ENCODE results near the gene LMBR1.

LMBR1 gene

DNA sequence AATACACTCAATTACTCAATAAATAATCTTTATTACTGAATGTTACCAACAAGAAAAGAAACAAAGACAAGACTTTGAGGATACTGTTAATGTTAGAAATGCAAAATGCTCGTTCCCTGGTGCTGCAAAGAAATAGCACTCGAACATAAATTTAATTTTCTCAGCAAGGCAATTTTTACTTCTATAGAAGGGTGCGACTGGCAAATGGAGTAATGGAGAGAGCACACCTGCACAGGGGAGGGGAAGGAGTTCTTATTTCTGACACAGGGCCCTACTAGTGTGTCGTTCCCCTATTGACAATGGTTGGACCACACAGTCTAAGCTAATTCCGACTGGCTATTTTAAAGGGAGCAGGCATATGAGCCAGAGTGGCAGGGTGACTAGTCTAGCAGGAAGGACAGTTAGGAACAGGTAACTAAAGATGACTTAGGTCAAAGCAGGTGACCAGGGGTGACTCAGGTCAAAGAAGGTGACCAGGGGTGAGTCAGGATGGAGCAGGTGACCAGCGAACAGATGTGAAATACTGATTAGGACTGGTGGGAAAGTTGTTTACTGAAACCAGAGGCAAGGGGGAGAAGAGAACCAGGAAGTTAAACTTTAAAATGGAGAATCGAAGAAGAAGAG is 133.3 kb downstream of the LMBR1 start:
- TF ChIP-seq, protein P1, sequence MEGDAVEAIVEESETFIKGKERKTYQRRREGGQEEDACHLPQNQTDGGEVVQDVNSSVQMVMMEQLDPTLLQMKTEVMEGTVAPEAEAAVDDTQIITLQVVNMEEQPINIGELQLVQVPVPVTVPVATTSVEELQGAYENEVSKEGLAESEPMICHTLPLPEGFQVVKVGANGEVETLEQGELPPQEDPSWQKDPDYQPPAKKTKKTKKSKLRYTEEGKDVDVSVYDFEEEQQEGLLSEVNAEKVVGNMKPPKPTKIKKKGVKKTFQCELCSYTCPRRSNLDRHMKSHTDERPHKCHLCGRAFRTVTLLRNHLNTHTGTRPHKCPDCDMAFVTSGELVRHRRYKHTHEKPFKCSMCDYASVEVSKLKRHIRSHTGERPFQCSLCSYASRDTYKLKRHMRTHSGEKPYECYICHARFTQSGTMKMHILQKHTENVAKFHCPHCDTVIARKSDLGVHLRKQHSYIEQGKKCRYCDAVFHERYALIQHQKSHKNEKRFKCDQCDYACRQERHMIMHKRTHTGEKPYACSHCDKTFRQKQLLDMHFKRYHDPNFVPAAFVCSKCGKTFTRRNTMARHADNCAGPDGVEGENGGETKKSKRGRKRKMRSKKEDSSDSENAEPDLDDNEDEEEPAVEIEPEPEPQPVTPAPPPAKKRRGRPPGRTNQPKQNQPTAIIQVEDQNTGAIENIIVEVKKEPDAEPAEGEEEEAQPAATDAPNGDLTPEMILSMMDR (IDR thresholded peaks at IDR 0.05; ENCODE audit: borderline replicate concordance, control extremely low read depth, extremely low read depth, insufficient read depth, missing control alignments), result no peak
- no peak for DNase-seq (ENCODE audit: low spot score)
- in situ Hi-C loops (cut with MboI; ENCODE audit: low sequenced_read_pairs, unreplicated experiment), result no loop called here

DNA sequence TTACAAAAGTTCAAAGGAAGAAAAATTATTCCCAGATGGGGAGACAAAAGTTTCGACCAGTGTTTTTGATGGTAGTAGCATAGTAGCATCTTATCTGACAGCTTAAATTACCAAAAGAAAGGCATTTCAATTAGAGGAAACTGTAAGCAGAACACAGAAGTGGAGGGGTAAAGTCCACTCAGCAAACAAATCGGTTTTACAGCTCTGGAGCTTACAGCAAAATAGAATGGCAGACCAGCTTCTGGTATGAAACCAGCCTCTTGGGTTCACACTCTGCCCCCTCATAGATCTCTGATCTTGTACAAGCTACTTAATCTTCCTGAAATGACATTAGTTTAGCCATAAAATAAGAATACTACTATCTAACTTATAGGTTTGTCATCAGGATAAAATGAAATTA is 133.8 kb downstream of the LMBR1 start:
- TF ChIP-seq, protein P1 (IDR thresholded peaks at IDR 0.05; ENCODE audit: borderline replicate concordance, control extremely low read depth, extremely low read depth, insufficient read depth, missing control alignments), result no peak
- DNase-seq (ENCODE audit: low spot score), result no peak
- in situ Hi-C loops (cut with MboI; ENCODE audit: low sequenced_read_pairs, unreplicated experiment), result no loop called here

DNA sequence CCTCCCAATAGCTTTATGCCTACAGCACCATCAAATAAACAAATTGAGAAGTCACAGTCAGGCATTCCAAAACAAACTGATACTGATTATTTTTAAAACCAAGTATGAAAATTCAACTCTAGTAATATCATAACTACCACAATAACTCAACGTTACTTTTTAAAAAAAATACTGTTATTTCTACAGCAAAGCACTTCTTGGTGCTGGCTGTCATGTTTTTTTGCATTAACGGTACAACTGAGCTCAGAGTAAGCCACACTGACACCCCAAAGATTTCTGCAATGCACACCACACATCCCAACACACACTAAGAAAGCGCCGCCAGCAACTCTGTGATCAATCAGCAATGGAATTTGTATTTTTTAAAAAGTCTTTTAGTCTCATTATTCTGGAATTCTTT is 138.8 kb downstream of the LMBR1 start:
- TF ChIP-seq, protein P1 (IDR thresholded peaks at IDR 0.05; ENCODE audit: borderline replicate concordance, control extremely low read depth, extremely low read depth, insufficient read depth, missing control alignments), result no peak
- in situ Hi-C loops (cut with MboI; ENCODE audit: low sequenced_read_pairs, unreplicated experiment), result no loop called here
- DNase-seq (ENCODE audit: low spot score), result no peak

DNA sequence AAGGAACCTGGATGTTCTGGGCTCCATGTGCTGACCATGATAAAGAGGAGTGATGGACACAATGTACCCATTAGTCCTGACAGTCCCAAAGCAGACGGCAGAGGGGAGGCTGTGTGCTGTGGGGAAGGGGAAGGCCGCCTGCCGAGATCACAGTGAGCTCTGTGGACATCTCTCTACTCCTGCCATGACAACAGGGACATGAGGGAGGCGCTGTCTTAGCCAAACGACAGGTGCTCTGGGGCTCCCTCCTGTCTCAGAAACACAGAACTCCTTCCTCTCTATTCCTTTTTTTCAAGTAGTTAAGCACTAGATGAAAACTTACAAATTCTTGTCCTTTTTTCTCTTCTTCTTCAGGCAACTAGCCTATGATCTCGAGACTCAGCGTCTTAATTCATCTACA is 139.4 kb downstream of the LMBR1 start:
- in situ Hi-C loops (cut with MboI; ENCODE audit: low sequenced_read_pairs, unreplicated experiment), result no loop called here
- TF ChIP-seq, protein P1 (IDR thresholded peaks at IDR 0.05; ENCODE audit: borderline replicate concordance, control extremely low read depth, extremely low read depth, insufficient read depth, missing control alignments), result no peak

DNA sequence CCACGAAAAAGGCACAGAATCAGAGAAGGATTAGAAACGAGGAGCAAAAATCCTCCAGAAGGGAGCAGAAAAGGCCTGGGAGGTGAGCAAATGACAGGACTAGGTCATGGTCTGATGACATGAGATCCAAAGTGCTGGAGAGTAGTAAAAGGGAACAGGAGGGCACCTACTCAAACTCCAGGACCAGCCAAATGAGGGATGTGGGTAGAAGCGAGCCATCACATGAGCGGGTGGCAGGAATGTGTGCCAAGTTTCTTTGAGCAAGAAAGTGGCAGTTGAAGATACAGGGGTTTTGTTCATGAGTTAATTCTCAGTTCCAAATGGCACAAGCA is 139.8 kb downstream of the LMBR1 start:
- no peak for DNase-seq (ENCODE audit: low spot score)
- in situ Hi-C loops (cut with MboI; ENCODE audit: low sequenced_read_pairs, unreplicated experiment), result no loop called here
- TF ChIP-seq, protein P1 (IDR thresholded peaks at IDR 0.05; ENCODE audit: borderline replicate concordance, control extremely low read depth, extremely low read depth, insufficient read depth, missing control alignments), result no peak

More for the DNA sequence above, 139.4 kb downstream of the LMBR1 start:
- no peak for DNase-seq (ENCODE audit: low spot score)

DNA sequence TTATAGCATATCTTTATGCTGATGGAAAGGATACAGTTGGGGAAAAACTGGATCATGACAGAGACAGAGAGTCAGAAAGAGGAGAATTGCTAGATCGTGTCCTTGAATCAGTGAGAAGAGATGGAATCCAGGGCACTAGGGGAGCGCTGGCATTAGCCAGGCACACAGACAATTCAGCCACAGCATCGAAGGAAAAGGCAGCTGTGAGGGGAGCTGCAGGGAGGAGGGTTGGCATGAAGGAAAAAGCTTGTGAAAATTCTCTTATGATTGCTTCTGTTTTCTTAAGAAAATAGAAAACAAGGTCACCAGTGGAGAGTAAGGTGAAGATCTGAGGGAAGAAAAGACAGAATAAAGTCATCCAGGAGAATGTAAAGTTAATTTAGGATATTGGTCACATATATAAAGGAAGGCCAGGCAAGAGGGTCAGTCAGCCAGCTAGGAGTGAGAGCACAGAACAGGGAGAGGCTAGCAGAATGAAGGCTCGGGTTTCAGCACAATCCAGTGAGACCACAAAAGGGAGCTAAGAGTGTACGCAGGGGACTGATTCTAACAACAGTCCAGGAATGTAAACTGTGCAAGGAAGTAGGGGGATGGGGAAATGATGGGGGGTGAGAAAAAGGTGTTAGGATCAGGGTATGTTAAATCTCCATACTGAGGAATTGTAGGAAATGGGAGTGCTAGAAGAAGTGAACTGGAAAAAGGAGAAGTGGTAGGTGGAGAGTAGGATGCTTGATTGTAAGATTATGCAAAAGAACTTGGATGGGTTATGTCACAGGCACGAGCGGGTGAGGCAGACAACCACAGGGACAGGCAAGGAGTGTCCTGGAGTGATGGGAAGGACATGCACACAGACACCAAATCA is 140.4 kb downstream of the LMBR1 start:
- TF ChIP-seq, protein P1 (IDR thresholded peaks at IDR 0.05; ENCODE audit: borderline replicate concordance, control extremely low read depth, extremely low read depth, insufficient read depth, missing control alignments), result no peak

More for the DNA sequence above, 140.4 kb downstream of the LMBR1 start:
- DNase-seq (ENCODE audit: low spot score), result no peak
- in situ Hi-C loops (cut with MboI; ENCODE audit: low sequenced_read_pairs, unreplicated experiment), result no loop called here
